ENCODE results near the gene CBX2.
A peak's percentile ranks its signal among the peaks of the same experiment; 100 is the strongest.

The CBX2 gene

GRCh38 chr17:79834565-79835469 lies 56.9 kb downstream of the CBX2 start:
- Histone ChIP-seq H2AFZ (ENCODE audit: low read depth, low read length, severe bottlenecking) (no peak overlapping the region), H3K36me3 (ENCODE audit: low read length) (0 out of 2 replicates have a peak, but pooled peaks cover 3% of the 10 kb centered on the region), H3K4me3 (ENCODE audit: insufficient read depth, low read length, poor library complexity, severe bottlenecking) (no peak overlapping the region), H3F3A (ENCODE audit: insufficient read depth) (peaks cover 14% of the 10 kb centered on the region), H3K79me2 (ENCODE audit: insufficient read depth, low read length) (peaks cover 23% of the 10 kb centered on the region), H3K4me2 (ENCODE audit: low read depth, low read length, poor library complexity, severe bottlenecking) (no peak overlapping the region), H4K20me1 (ENCODE audit: low read depth, low read length) (peaks cover 17% of the 10 kb centered on the region; the same call in 1 of the 2 replicates), H3K27ac (ENCODE audit: low read depth, low read length) (no peak overlapping the region), H3K9me2 (replicated peaks; ENCODE audit: insufficient read depth, low read length) (no peaks in the 10 kb centered on the region), H3K27me3 (ENCODE audit: low read length) (no peaks in the 10 kb centered on the region), H3K9ac (ENCODE audit: low read length) (no peak overlapping the region), H3K9me3 (ENCODE audit: insufficient read depth, low read length) (no peaks in the 10 kb centered on the region)
- TF ChIP-seq CTCF (IDR thresholded peaks at IDR 0.05; ENCODE audit: insufficient read depth, low read length, poor library complexity, severe bottlenecking) = peak; percentile 61
- no peak for TF ChIP-seq EZH2phosphoT487 (conservative IDR thresholded peaks at IDR 0.05; ENCODE audit: low read length)

GRCh38 chr17:79835470-79835899 lies 57.5 kb downstream of the CBX2 start:
- no peak overlapping the region for H3K4me3 ChIP-seq (ENCODE audit: insufficient read depth, low read length, poor library complexity, severe bottlenecking)

GRCh38 chr17:79835953-79836509 lies 58.1 kb downstream of the CBX2 start:
- TF ChIP-seq EZH2phosphoT487 (conservative IDR thresholded peaks at IDR 0.05; ENCODE audit: low read length) (no peak), CTCF (IDR thresholded peaks at IDR 0.05; ENCODE audit: insufficient read depth, low read length, poor library complexity, severe bottlenecking) (no peak)
- H3K36me3 ChIP-seq (ENCODE audit: low read length) = 0 out of 2 replicates have a peak, but pooled peaks cover 3% of the 10 kb centered on the region
- no peaks in the 10 kb centered on the region for H3K9me3 ChIP-seq (ENCODE audit: insufficient read depth, low read length)
- H3K27me3 ChIP-seq (ENCODE audit: low read length) = no peaks in the 10 kb centered on the region
- H4K20me1 ChIP-seq (ENCODE audit: low read depth, low read length) = peaks cover 17% of the 10 kb centered on the region; the same call in 1 of the 2 replicates
- peaks cover 23% of the 10 kb centered on the region for H3K79me2 ChIP-seq (ENCODE audit: insufficient read depth, low read length)
- H3K9me2 ChIP-seq (replicated peaks; ENCODE audit: insufficient read depth, low read length) = no peaks in the 10 kb centered on the region
- H3K9ac ChIP-seq (ENCODE audit: low read length) = peak overlapping the region; percentile 82; the same call in 1 of the 2 replicates
- peak overlapping the region; percentile 96 for H3K4me2 ChIP-seq (ENCODE audit: low read depth, low read length, poor library complexity, severe bottlenecking)
- peaks cover 14% of the 10 kb centered on the region for H3F3A ChIP-seq (ENCODE audit: insufficient read depth)
- no peak overlapping the region for H2AFZ ChIP-seq (ENCODE audit: low read depth, low read length, severe bottlenecking)
- peak overlapping the region; percentile 92 for H3K27ac ChIP-seq (ENCODE audit: low read depth, low read length)
- no peak overlapping the region for H3K4me3 ChIP-seq (ENCODE audit: insufficient read depth, low read length, poor library complexity, severe bottlenecking)

More at GRCh38 chr17:79835470-79835899, 57.5 kb downstream of the CBX2 start:
- no peak overlapping the region for H3K4me2 ChIP-seq (ENCODE audit: low read depth, low read length, poor library complexity, severe bottlenecking)
- peaks cover 14% of the 10 kb centered on the region for H3F3A ChIP-seq (ENCODE audit: insufficient read depth)
- H3K9ac ChIP-seq (ENCODE audit: low read length) = no peak overlapping the region
- no peaks in the 10 kb centered on the region for H3K9me2 ChIP-seq (replicated peaks; ENCODE audit: insufficient read depth, low read length)
- no peak overlapping the region for H3K27ac ChIP-seq (ENCODE audit: low read depth, low read length)
- H2AFZ ChIP-seq (ENCODE audit: low read depth, low read length, severe bottlenecking) = no peak overlapping the region
- peaks cover 23% of the 10 kb centered on the region for H3K79me2 ChIP-seq (ENCODE audit: insufficient read depth, low read length)
- H4K20me1 ChIP-seq (ENCODE audit: low read depth, low read length) = peaks cover 17% of the 10 kb centered on the region; the same call in 1 of the 2 replicates
- H3K9me3 ChIP-seq (ENCODE audit: insufficient read depth, low read length) = no peaks in the 10 kb centered on the region
- H3K27me3 ChIP-seq (ENCODE audit: low read length) = no peaks in the 10 kb centered on the region
- 0 out of 2 replicates have a peak, but pooled peaks cover 3% of the 10 kb centered on the region for H3K36me3 ChIP-seq (ENCODE audit: low read length)
- no peak for TF ChIP-seq CTCF (IDR thresholded peaks at IDR 0.05; ENCODE audit: insufficient read depth, low read length, poor library complexity, severe bottlenecking)
- TF ChIP-seq EZH2phosphoT487 (conservative IDR thresholded peaks at IDR 0.05; ENCODE audit: low read length) = no peak

Measured in SU-DHL-6 (cell line).